Measurements from ENCODE around the gene IL1B.

GRCh38 chr2:112833976-112834375 lies 2.6 kb downstream of the IL1B start:
- TF ChIP-seq CTCF (IDR thresholded peaks at IDR 0.05; ENCODE audit: low read depth, low read length, poor library complexity, severe bottlenecking) (no peak), EZH2phosphoT487 (IDR thresholded peaks at IDR 0.05; ENCODE audit: borderline replicate concordance, low read length) (no peak)

All from DOHH2 (cell line).